Right renal cortex interstitium (tissue), 3 donors: ENCODE measurements around the gene ADORA3. TPM values are rescaled to one million over a fixed set of nuclear protein-coding genes. Genes with fewer than 3 reads are reported as not detected.
"Not testable (repeated sequence)": the region's sequence is repeated elsewhere in the genome, so short reads cannot be mapped to it uniquely, and the experiment has no call there.

ENCODE experiments used
- DNase-seq, 3 donors: peaks; one replicate each; pipeline ENCODE4 v3.0.0-alpha.2; 2013; ENCODE audit warnings: low read depth in 3 of 3, low spot score in 2 of 3
- polyA plus RNA-seq, 3 donors: library from polyadenylated mRNA; unstranded; fragments of 120-200 nt; gene quantifications; one replicate each; pipeline ENCODE4 v1.2.1, GENCODE V29; 2013; ENCODE audit not compliant: insufficient read length in 3 of 3

ADORA3 gene
- polyA plus RNA-seq: under 1 TPM; 0.44 to 0.89 (median 0.55) TPM

- no peak for DNase-seq
These were observed at the start of gene ADORA3, which contains the start of gene TMIGD3 for GRCh38 chr1:111503585-111504060. Gene ADORA3 (minus strand): TSS chr1:111503633. CDS start chr1:111503354, 279 bp downstream. Gene TMIGD3 (minus strand): TSS chr1:111503633. CDS start chr1:111503354, 279 bp downstream.

DNA sequence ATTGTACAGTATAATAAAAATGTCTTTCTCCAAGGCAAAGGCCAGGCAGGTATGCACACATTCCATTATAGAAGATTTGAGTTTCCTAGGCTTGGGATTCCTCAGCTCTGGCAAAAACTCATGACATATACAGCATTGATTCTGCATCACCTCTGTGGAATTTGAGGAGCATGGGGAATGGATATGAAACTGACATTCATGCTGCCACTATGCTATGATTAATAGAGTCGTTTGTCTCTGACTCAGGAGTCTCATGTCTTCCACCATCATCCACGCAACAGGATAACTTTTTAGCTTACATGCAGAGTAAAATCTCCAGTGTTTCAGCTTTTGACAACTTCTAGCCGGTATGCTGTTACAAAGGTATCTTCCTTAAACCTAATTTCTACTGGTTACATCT is 49.8 kb upstream of the ADORA3 start:
- DNase-seq: no peak

DNA sequence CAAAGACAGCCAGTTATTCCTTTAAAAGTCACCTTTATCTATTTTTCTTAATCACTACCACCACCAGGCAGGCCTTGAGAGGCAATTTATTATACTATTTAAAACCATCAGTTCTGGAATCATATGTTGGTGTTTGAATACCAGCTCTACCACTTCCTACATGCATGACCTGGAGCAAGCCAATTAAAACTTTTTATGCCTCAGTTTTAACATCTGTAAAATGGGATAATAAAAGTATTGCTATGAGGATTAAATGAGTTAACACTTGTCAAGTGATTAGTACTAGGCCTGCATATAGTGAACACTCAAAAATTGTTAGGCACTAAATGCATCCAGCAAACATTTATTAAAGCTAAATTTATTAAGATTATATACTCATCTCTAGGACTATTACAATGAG is 49.2 kb upstream of the ADORA3 start:
- DNase-seq: no peak

GRCh38 chr1:111551623-111552411 is 48.4 kb upstream of the ADORA3 start:
- DNase-seq: no peak

DNA sequence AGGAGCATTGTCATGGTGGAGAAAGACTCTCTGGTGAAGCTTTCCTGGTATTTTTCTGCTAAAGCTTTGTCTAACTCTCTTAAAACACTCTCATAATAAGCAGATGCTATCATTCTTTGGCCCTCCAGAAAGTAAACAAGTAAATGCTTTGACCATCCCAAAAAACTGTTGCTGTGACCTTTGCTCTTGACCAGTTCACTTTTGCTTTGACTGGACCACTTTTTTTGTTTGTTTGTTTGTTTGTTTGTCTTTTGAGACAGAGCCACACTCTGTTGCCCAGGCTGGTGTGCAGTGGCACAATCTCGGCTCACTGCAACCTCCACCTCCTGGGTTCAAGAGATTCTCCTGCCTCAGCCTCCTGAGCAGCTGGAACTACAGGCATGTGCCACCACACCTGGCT is 44.4 kb upstream of the ADORA3 start:
- not testable (repeated sequence) for DNase-seq

DNA sequence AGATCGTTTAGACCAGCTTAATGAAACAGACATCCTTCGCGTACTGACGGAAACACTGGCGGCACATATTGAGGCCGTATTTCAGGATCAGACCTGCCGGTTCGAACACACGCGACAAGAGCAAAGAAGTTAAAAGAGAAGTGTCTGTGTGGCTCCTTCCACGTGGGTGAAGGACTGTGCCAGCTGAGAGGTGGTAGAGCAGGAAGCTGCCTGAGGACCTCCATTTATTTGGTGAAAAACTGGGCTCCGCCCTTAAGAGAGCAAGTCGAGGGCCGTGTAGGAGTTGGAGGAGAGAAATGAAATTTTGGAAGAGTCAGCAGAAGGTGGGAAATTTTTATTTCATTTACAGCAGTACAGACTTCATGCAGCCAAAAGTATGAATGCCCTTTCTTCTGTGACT is 38.8 kb upstream of the ADORA3 start:
- DNase-seq: no peak

DNA sequence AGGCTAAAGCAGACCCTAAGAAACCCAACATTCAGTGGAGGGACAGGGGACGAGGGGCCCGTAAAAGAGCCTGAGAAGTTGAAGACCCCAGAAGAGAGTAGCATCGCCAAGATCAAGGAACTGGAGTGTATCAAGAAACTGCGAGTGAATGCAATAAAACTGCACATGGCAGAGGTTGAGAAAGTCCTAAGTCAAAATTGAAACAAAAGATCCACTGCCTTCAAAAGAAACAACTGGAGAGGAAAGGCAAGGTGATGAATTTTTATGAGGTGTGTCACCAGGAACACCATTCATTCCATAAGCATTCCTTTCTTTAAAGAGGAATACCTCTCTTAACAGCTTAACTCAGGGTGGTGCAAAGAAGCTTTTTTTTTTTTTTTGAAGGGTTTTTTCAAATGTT is 38.3 kb upstream of the ADORA3 start:
- DNase-seq: no peak

DNA sequence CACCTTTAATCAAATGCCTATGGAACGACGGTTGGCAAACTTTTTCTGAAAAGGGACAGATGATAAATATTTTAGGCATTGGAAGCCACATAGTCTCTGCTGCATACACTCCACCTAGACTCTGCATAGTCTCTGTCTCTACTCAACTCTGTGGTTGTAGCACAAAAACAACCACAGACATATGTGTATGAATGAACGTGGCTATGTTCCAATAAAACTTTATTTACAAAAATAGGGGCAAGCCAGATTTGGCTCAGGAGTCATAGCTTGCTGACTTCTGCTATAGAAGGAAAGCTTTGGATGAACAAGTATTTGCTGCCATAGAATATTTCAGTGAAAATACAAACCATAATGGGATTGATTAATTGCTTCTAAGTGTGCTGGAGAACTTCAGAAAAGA is 37.5 kb upstream of the ADORA3 start:
- no peak for DNase-seq

GRCh38 chr1:111538343-111539025 is 35.1 kb upstream of the ADORA3 start:
- DNase-seq: no peak

- no peak for DNase-seq
These were observed 32.1 kb upstream of the ADORA3 start for GRCh38 chr1:111535256-111536191.

DNA sequence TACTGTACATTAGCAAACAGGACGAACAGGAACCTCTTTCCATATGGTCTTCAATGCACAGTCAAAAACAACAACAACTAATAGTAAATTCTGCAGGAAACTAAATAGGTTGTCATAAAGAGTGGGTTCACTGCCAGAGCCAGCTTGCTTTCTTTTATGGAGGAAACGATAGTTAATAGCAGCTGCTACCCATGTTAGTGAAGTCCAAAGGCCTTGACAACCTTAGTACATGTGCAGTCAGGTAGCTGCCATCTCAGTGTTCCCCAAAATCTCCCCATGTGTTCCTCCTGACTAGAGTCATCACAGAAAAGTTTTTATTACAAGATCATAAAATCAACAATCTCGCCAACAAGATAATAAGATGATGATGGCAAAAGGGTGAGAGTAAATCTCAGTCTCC is 16.6 kb upstream of the ADORA3 start:
- no peak for DNase-seq

- no peak for DNase-seq
These were observed 14.2 kb upstream of the ADORA3 start for GRCh38 chr1:111517469-111518225.

GRCh38 chr1:111516005-111516535 is 12.6 kb upstream of the ADORA3 start:
- DNase-seq: peak in 2 of 3 donors; percentile 36 to 37

- DNase-seq: no peak
These were observed 12.0 kb upstream of the ADORA3 start for GRCh38 chr1:111515291-111516004.

- DNase-seq: no peak
These were observed 10.1 kb upstream of the ADORA3 start for GRCh38 chr1:111513410-111514020.

DNA sequence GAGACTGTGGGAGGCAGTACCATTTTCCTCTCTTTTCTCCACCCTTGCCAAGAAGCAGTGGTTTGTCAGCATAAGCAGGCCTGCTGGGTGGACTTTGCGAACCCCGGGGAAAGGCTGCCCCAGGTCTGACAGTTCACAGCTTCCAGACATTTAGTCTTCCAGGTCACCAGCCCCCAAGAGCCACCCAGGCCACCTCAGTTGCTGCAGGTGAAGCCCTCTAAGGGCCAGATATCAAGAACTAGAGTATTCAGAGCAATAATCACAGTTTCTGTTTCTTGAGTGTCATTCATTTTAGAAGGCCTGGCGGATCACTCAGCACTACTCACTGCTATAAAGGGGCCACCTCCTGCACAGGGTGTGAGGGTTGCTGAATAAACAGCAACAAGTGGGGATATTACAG is 9.5 kb upstream of the ADORA3 start:
- DNase-seq: no peak

GRCh38 chr1:111512132-111512889 is 8.9 kb upstream of the ADORA3 start:
- no peak for DNase-seq

GRCh38 chr1:111511370-111511769 is 7.9 kb upstream of the ADORA3 start:
- DNase-seq: no peak
